WTC11 (cell line): Measurements from ENCODE around the gene RUNX1.

Experiments used
- JUN ChIP-seq: sonication (generic); formaldehyde crosslinking; IDR thresholded peaks from 2 replicates; pipeline ENCODE4 v1.8.0; 2023; ENCODE audit warnings: mild to moderate bottlenecking, missing genetic modification reagents
- NFE2L1 ChIP-seq: sonication (generic); formaldehyde crosslinking; IDR thresholded peaks from 2 replicates; pipeline ENCODE4 v1.8.1; 2023; ENCODE audit warnings: missing genetic modification reagents
- USF2 ChIP-seq: sonication (generic); formaldehyde crosslinking; IDR thresholded peaks from 2 replicates; pipeline ENCODE4 v1.8.1; 2023; ENCODE audit warnings: mild to moderate bottlenecking, missing genetic modification reagents, moderate library complexity
- ZNF263 ChIP-seq: sonication (generic); formaldehyde crosslinking; IDR thresholded peaks from 2 replicates; pipeline ENCODE4 v1.8.1; 2022; ENCODE audit warnings: low read depth, mild to moderate bottlenecking, moderate library complexity, missing genetic modification reagents
- TF ChIP-seq, protein P1 (sequence below): fragments of 200-600 bp; IDR thresholded peaks from 2 replicates; pipeline ENCODE4 v1.8.0; 2022; ENCODE audit warnings: antibody characterized with exemption
- TF ChIP-seq, protein P2 (sequence below): sonication (generic); formaldehyde crosslinking; IDR thresholded peaks from 2 replicates; pipeline ENCODE4 v1.8.1; 2023; ENCODE audit warnings: mild to moderate bottlenecking, missing genetic modification reagents, moderate library complexity
- TF ChIP-seq, protein P3 (sequence below): fragments of 250-450 bp; sonication (Bioruptor Pico); IDR thresholded peaks from 2 replicates; pipeline ENCODE4 v1.8.0; 2021; ENCODE audit warnings: mild to moderate bottlenecking
- TF ChIP-seq, protein P4 (sequence below): sonication (generic); formaldehyde crosslinking; IDR thresholded peaks from 2 replicates; pipeline ENCODE4 v1.8.0; 2022; ENCODE audit warnings: mild to moderate bottlenecking, missing genetic modification reagents
- TF ChIP-seq, protein P5 (sequence below): fragments of 250-450 bp; sonication (Bioruptor Pico); IDR thresholded peaks from 2 replicates; pipeline ENCODE4 v1.9.0; 2021; ENCODE audit warnings: mild to moderate bottlenecking

DNA sequence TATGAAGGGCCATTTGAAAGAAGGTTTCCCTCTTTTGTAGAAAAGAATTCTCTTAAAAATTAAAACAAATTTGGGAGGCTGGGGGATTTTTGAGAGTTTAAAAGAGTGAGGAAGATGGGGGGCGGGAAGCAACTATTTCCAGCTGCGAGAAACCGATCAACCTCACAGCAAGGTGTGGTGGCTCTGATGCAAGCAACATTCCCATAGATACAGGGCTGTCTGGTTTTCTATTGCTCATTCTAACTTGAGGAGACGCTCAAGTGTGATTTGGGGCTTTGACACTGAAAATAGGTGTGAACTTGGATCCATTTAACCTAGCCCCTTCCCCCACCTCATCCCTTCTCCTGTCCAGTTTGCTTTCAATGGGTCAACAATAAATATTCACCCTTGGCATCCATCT is 7.2 kb downstream of the RUNX1 start:
- TF ChIP-seq, protein P1, sequence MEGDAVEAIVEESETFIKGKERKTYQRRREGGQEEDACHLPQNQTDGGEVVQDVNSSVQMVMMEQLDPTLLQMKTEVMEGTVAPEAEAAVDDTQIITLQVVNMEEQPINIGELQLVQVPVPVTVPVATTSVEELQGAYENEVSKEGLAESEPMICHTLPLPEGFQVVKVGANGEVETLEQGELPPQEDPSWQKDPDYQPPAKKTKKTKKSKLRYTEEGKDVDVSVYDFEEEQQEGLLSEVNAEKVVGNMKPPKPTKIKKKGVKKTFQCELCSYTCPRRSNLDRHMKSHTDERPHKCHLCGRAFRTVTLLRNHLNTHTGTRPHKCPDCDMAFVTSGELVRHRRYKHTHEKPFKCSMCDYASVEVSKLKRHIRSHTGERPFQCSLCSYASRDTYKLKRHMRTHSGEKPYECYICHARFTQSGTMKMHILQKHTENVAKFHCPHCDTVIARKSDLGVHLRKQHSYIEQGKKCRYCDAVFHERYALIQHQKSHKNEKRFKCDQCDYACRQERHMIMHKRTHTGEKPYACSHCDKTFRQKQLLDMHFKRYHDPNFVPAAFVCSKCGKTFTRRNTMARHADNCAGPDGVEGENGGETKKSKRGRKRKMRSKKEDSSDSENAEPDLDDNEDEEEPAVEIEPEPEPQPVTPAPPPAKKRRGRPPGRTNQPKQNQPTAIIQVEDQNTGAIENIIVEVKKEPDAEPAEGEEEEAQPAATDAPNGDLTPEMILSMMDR: no peak
- TF ChIP-seq NFE2L1 (CRISPR knock-in tag) (no peak), JUN (CRISPR knock-in tag) (no peak), USF2 (CRISPR knock-in tag) (no peak), ZNF263 (CRISPR knock-in tag) (no peak)
- TF ChIP-seq, protein P2, sequence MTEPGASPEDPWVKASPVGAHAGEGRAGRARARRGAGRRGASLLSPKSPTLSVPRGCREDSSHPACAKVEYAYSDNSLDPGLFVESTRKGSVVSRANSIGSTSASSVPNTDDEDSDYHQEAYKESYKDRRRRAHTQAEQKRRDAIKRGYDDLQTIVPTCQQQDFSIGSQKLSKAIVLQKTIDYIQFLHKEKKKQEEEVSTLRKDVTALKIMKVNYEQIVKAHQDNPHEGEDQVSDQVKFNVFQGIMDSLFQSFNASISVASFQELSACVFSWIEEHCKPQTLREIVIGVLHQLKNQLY: no peak
- TF ChIP-seq, protein P3, sequence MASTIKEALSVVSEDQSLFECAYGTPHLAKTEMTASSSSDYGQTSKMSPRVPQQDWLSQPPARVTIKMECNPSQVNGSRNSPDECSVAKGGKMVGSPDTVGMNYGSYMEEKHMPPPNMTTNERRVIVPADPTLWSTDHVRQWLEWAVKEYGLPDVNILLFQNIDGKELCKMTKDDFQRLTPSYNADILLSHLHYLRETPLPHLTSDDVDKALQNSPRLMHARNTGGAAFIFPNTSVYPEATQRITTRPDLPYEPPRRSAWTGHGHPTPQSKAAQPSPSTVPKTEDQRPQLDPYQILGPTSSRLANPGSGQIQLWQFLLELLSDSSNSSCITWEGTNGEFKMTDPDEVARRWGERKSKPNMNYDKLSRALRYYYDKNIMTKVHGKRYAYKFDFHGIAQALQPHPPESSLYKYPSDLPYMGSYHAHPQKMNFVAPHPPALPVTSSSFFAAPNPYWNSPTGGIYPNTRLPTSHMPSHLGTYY (CRISPR knock-in tag): no peak
- TF ChIP-seq, protein P4, sequence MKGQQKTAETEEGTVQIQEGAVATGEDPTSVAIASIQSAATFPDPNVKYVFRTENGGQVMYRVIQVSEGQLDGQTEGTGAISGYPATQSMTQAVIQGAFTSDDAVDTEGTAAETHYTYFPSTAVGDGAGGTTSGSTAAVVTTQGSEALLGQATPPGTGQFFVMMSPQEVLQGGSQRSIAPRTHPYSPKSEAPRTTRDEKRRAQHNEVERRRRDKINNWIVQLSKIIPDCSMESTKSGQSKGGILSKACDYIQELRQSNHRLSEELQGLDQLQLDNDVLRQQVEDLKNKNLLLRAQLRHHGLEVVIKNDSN (CRISPR knock-in tag): no peak
- TF ChIP-seq, protein P5, sequence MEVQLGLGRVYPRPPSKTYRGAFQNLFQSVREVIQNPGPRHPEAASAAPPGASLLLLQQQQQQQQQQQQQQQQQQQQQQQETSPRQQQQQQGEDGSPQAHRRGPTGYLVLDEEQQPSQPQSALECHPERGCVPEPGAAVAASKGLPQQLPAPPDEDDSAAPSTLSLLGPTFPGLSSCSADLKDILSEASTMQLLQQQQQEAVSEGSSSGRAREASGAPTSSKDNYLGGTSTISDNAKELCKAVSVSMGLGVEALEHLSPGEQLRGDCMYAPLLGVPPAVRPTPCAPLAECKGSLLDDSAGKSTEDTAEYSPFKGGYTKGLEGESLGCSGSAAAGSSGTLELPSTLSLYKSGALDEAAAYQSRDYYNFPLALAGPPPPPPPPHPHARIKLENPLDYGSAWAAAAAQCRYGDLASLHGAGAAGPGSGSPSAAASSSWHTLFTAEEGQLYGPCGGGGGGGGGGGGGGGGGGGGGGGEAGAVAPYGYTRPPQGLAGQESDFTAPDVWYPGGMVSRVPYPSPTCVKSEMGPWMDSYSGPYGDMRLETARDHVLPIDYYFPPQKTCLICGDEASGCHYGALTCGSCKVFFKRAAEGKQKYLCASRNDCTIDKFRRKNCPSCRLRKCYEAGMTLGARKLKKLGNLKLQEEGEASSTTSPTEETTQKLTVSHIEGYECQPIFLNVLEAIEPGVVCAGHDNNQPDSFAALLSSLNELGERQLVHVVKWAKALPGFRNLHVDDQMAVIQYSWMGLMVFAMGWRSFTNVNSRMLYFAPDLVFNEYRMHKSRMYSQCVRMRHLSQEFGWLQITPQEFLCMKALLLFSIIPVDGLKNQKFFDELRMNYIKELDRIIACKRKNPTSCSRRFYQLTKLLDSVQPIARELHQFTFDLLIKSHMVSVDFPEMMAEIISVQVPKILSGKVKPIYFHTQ (CRISPR knock-in tag): no peak
